Measurements from ENCODE around the gene RNF41. TPM values are rescaled to one million over a fixed set of nuclear protein-coding genes. Genes with fewer than 3 reads are reported as not detected.
A peak's percentile ranks its signal among the peaks of the same experiment; 100 is the strongest.

Gene RNF41
- polyA plus RNA-seq, 1 of the 3 experiments (the other 2 are of a cell fraction): 127 TPM

GRCh38 chr12:56224102-56224701 is 2.5 kb upstream of the RNF41 start, which contains the start of gene NABP2 (continued):
- TF ChIP-seq PBX3 (IDR thresholded peaks at IDR 0.05): no peak
- no peak for TF ChIP-seq USF2 (IDR thresholded peaks at IDR 0.05; ENCODE audit: borderline replicate concordance, low read depth, low read length)
- peak; percentile 32 for TF ChIP-seq TAF1 (IDR thresholded peaks at IDR 0.05; ENCODE audit: borderline replicate concordance, low read depth, low read length)
- TF ChIP-seq SIN3A (IDR thresholded peaks at IDR 0.05; ENCODE audit: borderline replicate concordance, low read depth, low read length): no peak; the same call in 1 of the 2 replicates
- peak; percentile 84 for TF ChIP-seq CHD2 (IDR thresholded peaks at IDR 0.05; ENCODE audit: low read length, partially characterized antibody)
- no peak; a peak in 1 of 4 replicates for TF ChIP-seq EP300 (IDR thresholded peaks at IDR 0.05; ENCODE audit: borderline replicate concordance in 1 of 2, low read depth in 1 of 2, low read length in 1 of 2)
- peak; percentile 62 for TF ChIP-seq SMC3 (IDR thresholded peaks at IDR 0.05; ENCODE audit: low read depth, low read length)
- peak; percentile 85 for TF ChIP-seq RFX5 (IDR thresholded peaks at IDR 0.05; ENCODE audit: low read length)
- TF ChIP-seq GABPA (IDR thresholded peaks at IDR 0.05; ENCODE audit: low read depth): peak; percentile 86
- no peak; the same call in 1 of the 2 replicates for TF ChIP-seq FOXJ3 (CRISPR knock-in tag; IDR thresholded peaks at IDR 0.05)
- peak; percentile 12; the same call in 1 of the 2 replicates for TF ChIP-seq REST (IDR thresholded peaks at IDR 0.05; ENCODE audit: low read depth, low read length)
- TF ChIP-seq USF1 (IDR thresholded peaks at IDR 0.05; ENCODE audit: borderline replicate concordance, low read depth): peak; percentile 45; the same call in 1 of the 2 replicates
- TF ChIP-seq TEAD4 (IDR thresholded peaks at IDR 0.05; ENCODE audit: borderline replicate concordance, insufficient read depth): peak; percentile 68; the same call in 1 of the 2 replicates
- peak; percentile 41; the same call in 1 of the 2 replicates for TF ChIP-seq POLR2AphosphoS5 (IDR thresholded peaks at IDR 0.05; ENCODE audit: low read depth, low read length)
- TF ChIP-seq RXRA (IDR thresholded peaks at IDR 0.05; ENCODE audit: borderline replicate concordance, low read depth): no peak
- TF ChIP-seq RAD21 (IDR thresholded peaks at IDR 0.05; ENCODE audit: low read length): peak; percentile 56
- TF ChIP-seq FOXM1 (IDR thresholded peaks at IDR 0.05; ENCODE audit: low read depth): peak; percentile 73; the same call in 1 of the 2 replicates
- TF ChIP-seq RCOR1 (IDR thresholded peaks at IDR 0.05; ENCODE audit: low read length): no peak; the same call in 1 of the 2 replicates
- peak; percentile 68 for TF ChIP-seq IRF3 (IDR thresholded peaks at IDR 0.05; ENCODE audit: low read depth, low read length)
